Measurements from ENCODE around the gene PDHX. TPM values are rescaled to one million over a fixed set of nuclear protein-coding genes. Genes with fewer than 3 reads are reported as not detected.

Gene PDHX
- total and polyA plus RNA-seq, 4 donors: 14.9 to 35.2 (median 24.0) TPM

DNA sequence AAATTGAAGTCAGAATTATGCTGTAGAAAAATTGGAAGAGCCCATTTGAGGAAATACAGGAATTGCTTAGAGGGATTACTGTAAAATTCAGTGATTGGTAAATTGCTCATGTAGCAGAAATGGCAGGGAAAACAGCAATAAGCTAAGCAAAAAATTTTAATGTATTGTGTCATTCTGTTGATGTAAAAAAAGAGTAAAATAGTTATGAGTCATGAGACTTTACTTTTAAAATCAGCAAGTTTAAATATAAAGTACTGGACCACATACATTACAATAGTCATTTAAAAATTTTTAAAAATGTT is 10.4 kb downstream of the PDHX start:
- no peak overlapping the region for H3K27ac ChIP-seq (ENCODE audit: low read depth in 1 of 2, low read length in 2 of 2)
- DNase-seq (ENCODE audit: low spot score): no peak
- no peaks in the 10 kb centered on the region for H3K36me3 ChIP-seq (ENCODE audit: control insufficient read depth in 4 of 4, insufficient read depth in 3 of 4, low read depth in 1 of 4, low read length in 3 of 4)
- TF ChIP-seq SP1 (IDR thresholded peaks at IDR 0.05) (no peak), RAD21 (IDR thresholded peaks at IDR 0.05) (no peak), TAF1 (conservative IDR thresholded peaks at IDR 0.05) (no peak), GABPA (IDR thresholded peaks at IDR 0.05 in 1 of 2, conservative IDR thresholded peaks at IDR 0.05 in 1 of 2) (no peak), FOXA2 (IDR thresholded peaks at IDR 0.05) (no peak), FOXA1 (IDR thresholded peaks at IDR 0.05) (no peak), ZBTB33 (IDR thresholded peaks at IDR 0.05) (no peak), HNF4G (IDR thresholded peaks at IDR 0.05) (no peak), EGR1 (IDR thresholded peaks at IDR 0.05; ENCODE audit: low read depth in 2 of 2) (no peak), NR2F2 (IDR thresholded peaks at IDR 0.05) (no peak), HNF4A (conservative IDR thresholded peaks at IDR 0.05) (no peak), ATF3 (IDR thresholded peaks at IDR 0.05) (no peak), RXRA (IDR thresholded peaks at IDR 0.05) (no peak), YY1 (IDR thresholded peaks at IDR 0.05) (no peak)
- TF ChIP-seq, protein P1, sequence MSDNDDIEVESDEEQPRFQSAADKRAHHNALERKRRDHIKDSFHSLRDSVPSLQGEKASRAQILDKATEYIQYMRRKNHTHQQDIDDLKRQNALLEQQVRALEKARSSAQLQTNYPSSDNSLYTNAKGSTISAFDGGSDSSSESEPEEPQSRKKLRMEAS (IDR thresholded peaks at IDR 0.05): no peak
- TF ChIP-seq, protein P2, sequence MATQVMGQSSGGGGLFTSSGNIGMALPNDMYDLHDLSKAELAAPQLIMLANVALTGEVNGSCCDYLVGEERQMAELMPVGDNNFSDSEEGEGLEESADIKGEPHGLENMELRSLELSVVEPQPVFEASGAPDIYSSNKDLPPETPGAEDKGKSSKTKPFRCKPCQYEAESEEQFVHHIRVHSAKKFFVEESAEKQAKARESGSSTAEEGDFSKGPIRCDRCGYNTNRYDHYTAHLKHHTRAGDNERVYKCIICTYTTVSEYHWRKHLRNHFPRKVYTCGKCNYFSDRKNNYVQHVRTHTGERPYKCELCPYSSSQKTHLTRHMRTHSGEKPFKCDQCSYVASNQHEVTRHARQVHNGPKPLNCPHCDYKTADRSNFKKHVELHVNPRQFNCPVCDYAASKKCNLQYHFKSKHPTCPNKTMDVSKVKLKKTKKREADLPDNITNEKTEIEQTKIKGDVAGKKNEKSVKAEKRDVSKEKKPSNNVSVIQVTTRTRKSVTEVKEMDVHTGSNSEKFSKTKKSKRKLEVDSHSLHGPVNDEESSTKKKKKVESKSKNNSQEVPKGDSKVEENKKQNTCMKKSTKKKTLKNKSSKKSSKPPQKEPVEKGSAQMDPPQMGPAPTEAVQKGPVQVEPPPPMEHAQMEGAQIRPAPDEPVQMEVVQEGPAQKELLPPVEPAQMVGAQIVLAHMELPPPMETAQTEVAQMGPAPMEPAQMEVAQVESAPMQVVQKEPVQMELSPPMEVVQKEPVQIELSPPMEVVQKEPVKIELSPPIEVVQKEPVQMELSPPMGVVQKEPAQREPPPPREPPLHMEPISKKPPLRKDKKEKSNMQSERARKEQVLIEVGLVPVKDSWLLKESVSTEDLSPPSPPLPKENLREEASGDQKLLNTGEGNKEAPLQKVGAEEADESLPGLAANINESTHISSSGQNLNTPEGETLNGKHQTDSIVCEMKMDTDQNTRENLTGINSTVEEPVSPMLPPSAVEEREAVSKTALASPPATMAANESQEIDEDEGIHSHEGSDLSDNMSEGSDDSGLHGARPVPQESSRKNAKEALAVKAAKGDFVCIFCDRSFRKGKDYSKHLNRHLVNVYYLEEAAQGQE (IDR thresholded peaks at IDR 0.05): no peak
- no peaks in the 10 kb centered on the region for H3K27me3 ChIP-seq (ENCODE audit: control insufficient read depth in 4 of 4, insufficient read depth in 4 of 4, low read length in 3 of 4)
- no peak overlapping the region for H3K9ac ChIP-seq (ENCODE audit: low read depth in 1 of 2, low read length in 2 of 2)
- no peaks in the 10 kb centered on the region for H3K9me3 ChIP-seq (ENCODE audit: control insufficient read depth in 4 of 4, low read length in 3 of 4)
- H3K4me3 ChIP-seq (ENCODE audit: low read depth in 1 of 3, low read length in 3 of 3): no peak overlapping the region
- peaks cover 6 to 26% (median 15%) of the 10 kb centered on the region in 4 donors for H3K4me1 ChIP-seq (ENCODE audit: control insufficient read depth in 4 of 4, insufficient read depth in 4 of 4, low read length in 3 of 4)

DNA sequence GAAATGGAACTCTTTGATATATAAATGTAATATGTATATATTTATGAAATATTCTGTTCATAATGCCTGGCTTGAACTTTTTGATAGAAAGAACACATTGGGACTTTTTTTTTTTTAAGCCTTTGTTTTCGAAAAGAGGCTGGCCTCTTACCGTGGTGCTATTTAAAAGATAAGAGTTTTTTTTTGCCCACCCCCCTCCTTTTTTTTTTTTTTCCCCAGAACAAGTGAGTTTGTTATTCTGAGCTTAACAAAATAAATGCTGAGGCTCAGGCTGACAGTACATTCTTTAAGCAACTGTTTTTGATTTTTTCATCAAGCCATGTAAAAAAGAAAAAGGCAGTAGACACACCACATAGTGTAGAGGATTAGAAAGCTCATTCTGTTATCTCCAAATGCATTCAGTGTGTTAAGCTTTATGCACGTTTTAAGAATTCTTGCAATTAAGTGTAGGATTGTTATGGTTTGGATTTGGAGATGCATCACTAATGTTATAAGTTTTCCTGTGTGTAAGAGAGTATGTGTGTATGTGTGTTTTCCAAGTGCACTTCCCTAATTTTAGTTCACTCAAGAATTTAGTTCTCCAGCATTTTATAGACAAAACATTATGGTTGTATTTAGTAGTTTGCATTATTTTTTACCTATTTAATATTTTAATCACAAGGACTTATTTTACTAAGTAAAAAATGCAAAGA is 12.0 kb downstream of the PDHX start:
- Histone ChIP-seq H3K4me1 (ENCODE audit: control insufficient read depth in 4 of 4, insufficient read depth in 4 of 4, low read length in 3 of 4) (peaks cover 6 to 26% (median 15%) of the 10 kb centered on the region in 4 donors), H3K4me3 (ENCODE audit: low read depth in 1 of 3, low read length in 3 of 3) (no peak overlapping the region), H3K9me3 (ENCODE audit: control insufficient read depth in 4 of 4, low read length in 3 of 4) (no peaks in the 10 kb centered on the region), H3K27ac (ENCODE audit: low read depth in 1 of 2, low read length in 2 of 2) (no peak overlapping the region), H3K27me3 (ENCODE audit: control insufficient read depth in 4 of 4, insufficient read depth in 4 of 4, low read length in 3 of 4) (no peaks in the 10 kb centered on the region), H3K36me3 (ENCODE audit: control insufficient read depth in 4 of 4, insufficient read depth in 3 of 4, low read depth in 1 of 4, low read length in 3 of 4) (peaks cover 0 to 6% (median 4%) of the 10 kb centered on the region in 4 donors), H3K9ac (ENCODE audit: low read depth in 1 of 2, low read length in 2 of 2) (no peak overlapping the region)
- DNase-seq (ENCODE audit: low spot score): no peak
- no peak for TF ChIP-seq JUND (IDR thresholded peaks at IDR 0.05)
- no peak for TF ChIP-seq EGR1 (IDR thresholded peaks at IDR 0.05; ENCODE audit: low read depth in 2 of 2)
- no peak for TF ChIP-seq RXRA (IDR thresholded peaks at IDR 0.05)
- TF ChIP-seq CTCF (IDR thresholded peaks at IDR 0.05; ENCODE audit: low read depth, low read length, missing input control): no peak
- no peak for TF ChIP-seq SP1 (IDR thresholded peaks at IDR 0.05)
- no peak for TF ChIP-seq FOXA1 (IDR thresholded peaks at IDR 0.05)
- WGBS: 83% methylated on average over 3 of the region's 3 CpGs
